Glutamatergic neuron (in vitro differentiated cells): ENCODE measurements around the gene DEPP1. TPM values are rescaled to one million over a fixed set of nuclear protein-coding genes. Genes with fewer than 3 reads are reported as not detected.

Source experiments
- DNase-seq: peaks from one replicate; pipeline ENCODE4 v3.0.0; 2022
- H3K27ac Mint-ChIP-seq: one replicate; pipeline ENCODE4 v1.8.0; 2020; ENCODE audit warnings: mild to moderate bottlenecking, mixed read lengths, inconsistent platforms; ENCODE audit not compliant: unreplicated experiment
- H3K27me3 Mint-ChIP-seq: one replicate; pipeline ENCODE4 v1.8.0; 2020; ENCODE audit warnings: mild to moderate bottlenecking, moderate library complexity, mixed read lengths, inconsistent platforms; ENCODE audit not compliant: unreplicated experiment
- H3K36me3 Mint-ChIP-seq: one replicate; pipeline ENCODE4 v1.8.0; 2020; ENCODE audit warnings: mild to moderate bottlenecking, mixed read lengths, inconsistent platforms; ENCODE audit not compliant: unreplicated experiment
- H3K4me1 Mint-ChIP-seq: one replicate; pipeline ENCODE4 v1.8.0; 2020; ENCODE audit warnings: mild to moderate bottlenecking, low read depth, mixed read lengths, inconsistent platforms; ENCODE audit not compliant: unreplicated experiment
- H3K4me3 Mint-ChIP-seq: one replicate; pipeline ENCODE4 v1.8.0; 2020; ENCODE audit warnings: mild to moderate bottlenecking, mixed read lengths, inconsistent platforms; ENCODE audit not compliant: unreplicated experiment
- H3K9me3 Mint-ChIP-seq: one replicate; pipeline ENCODE4 v1.8.0; 2020; ENCODE audit warnings: mild to moderate bottlenecking, moderate library complexity, mixed read lengths, inconsistent platforms; ENCODE audit not compliant: unreplicated experiment
- total RNA-seq: library from RNA; stranded (reverse); fragmentation: NEBNext Ultra II Directional; extraction: Animal tissue kit (Norgen Biotek cat#: 25700); gene quantifications from one replicate; pipeline ENCODE4 v1.2.1, GENCODE V29; 2021; ENCODE audit not compliant: unreplicated experiment
- TF ChIP-seq, protein P1 (sequence below): fragments of 200-600 bp; sonication (generic); IDR thresholded peaks from one replicate; pipeline ENCODE4 v1.5.0; 2021; ENCODE audit not compliant: partially characterized antibody, unreplicated experiment

DEPP1 gene
- total RNA-seq, 1 donor from 2014 or later = 13.6 TPM

DNA sequence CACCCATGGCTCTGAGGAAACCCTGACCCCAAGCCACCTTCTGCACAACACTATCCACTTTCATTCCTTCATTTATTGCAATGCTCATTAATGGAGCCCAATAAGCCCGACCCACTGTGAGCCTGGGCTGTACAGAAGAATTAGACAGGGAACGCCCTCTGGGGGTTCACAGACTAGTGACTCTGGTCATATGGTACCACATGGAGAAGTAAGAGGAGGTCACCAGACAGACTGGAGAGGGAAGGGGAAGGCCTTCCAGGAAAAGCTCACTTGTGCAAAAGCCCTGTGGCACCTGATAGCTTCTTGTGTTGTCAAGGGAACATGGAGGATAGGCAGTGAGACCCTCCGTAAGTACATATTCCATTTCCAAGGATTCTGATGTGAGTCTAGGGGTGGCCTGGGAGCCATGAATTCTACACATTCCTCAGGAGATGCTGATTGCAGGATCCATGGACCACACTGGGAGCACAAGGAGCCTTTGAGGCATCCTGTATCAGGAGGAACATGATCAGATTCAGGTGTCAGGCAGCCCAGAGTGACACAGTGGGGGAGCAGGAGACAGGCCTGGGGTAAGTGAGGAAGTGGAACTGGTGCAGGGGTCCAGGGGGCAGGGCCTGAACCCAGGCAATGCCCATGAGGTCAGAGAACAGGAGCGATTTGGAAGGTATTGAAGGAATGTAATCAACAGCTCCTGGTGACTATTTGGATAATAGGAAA is 47.5 kb downstream of the DEPP1 start:
- Mint-ChIP-seq H3K36me3 (peaks cover 7% of the 10 kb centered on the region), H3K9me3 (peaks cover 6% of the 10 kb centered on the region), H3K4me3 (no peak overlapping the region), H3K4me1 (peaks cover 2% of the 10 kb centered on the region), H3K27me3 (peaks cover 9% of the 10 kb centered on the region), H3K27ac (no peak overlapping the region)
- TF ChIP-seq, protein P1, sequence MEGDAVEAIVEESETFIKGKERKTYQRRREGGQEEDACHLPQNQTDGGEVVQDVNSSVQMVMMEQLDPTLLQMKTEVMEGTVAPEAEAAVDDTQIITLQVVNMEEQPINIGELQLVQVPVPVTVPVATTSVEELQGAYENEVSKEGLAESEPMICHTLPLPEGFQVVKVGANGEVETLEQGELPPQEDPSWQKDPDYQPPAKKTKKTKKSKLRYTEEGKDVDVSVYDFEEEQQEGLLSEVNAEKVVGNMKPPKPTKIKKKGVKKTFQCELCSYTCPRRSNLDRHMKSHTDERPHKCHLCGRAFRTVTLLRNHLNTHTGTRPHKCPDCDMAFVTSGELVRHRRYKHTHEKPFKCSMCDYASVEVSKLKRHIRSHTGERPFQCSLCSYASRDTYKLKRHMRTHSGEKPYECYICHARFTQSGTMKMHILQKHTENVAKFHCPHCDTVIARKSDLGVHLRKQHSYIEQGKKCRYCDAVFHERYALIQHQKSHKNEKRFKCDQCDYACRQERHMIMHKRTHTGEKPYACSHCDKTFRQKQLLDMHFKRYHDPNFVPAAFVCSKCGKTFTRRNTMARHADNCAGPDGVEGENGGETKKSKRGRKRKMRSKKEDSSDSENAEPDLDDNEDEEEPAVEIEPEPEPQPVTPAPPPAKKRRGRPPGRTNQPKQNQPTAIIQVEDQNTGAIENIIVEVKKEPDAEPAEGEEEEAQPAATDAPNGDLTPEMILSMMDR = no peak
- DNase-seq = no peak

DNA sequence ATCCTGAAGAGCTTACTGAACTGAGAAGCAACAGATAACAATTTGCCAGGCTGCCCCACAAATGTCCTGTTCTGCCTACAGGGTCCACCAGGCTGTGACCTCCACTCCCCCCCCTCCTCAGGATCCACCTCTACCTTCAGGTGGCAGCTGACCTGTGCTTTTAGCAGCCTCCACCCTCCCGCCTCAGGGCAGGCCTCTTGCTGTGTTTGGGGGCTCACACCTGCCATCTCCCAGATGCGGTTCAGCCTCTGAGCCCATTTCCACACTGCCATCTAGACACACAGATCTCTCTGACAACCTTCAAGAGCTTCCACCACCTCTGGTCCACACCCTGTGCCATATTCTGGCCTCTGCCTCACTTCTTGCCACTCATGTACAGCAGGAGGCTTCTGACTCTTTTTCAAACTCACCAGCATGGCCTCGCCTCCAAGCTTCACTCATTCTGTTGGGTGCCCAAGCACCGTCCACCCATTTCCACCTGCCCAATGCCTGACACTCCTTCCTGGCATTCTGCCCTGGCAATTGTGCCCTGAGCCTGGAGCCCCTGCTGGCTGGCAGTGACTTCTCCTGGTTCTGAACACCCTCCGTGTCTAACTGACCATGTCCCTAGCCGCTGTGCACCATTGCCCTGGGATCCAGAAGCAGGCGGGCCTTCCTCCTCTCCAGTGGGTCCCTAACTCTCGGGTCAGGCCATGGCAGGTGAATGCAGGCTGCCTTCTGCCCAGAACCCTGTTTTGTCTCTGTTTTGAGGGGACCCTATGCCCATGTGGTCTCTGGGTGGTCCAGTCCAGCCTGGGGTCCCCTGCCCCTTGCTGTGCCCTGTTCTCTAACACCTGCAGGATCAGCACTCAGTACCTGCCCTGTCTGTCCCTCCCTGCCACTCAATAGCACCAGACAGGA is 49.0 kb downstream of the DEPP1 start:
- Mint-ChIP-seq H3K9me3 (peaks cover 2% of the 10 kb centered on the region), H3K27me3 (peaks cover 9% of the 10 kb centered on the region), H3K36me3 (peaks cover 7% of the 10 kb centered on the region), H3K4me3 (peak overlapping the region; percentile 43), H3K27ac (no peak overlapping the region), H3K4me1 (peaks cover 2% of the 10 kb centered on the region)
- no peak for DNase-seq
- TF ChIP-seq, protein P1 = no peak

DNA sequence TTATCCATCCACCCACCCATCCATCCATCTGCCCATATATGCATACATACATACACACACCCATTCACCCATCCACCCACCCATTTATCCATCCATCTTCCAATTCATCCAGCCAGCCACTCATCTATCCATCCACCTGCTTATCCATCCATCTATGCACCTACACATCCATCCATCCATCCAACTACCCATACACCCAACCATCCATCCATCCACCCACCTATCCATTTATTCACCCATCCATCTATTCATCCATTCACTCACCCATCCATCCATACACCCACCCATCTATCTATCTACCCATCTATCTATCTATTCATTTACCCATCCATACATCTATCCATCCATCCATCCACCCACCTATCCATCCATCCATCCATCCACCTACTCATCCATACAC is 50.1 kb downstream of the DEPP1 start:
- peaks cover 6% of the 10 kb centered on the region for H3K27me3 Mint-ChIP-seq
- no peak overlapping the region for H3K27ac Mint-ChIP-seq
- peaks cover 7% of the 10 kb centered on the region for H3K36me3 Mint-ChIP-seq
- no peak overlapping the region for H3K4me3 Mint-ChIP-seq
- H3K4me1 Mint-ChIP-seq = peaks cover 2% of the 10 kb centered on the region
- TF ChIP-seq, protein P1 = no peak
- no peak for DNase-seq
- peaks cover 2% of the 10 kb centered on the region for H3K9me3 Mint-ChIP-seq

DNA sequence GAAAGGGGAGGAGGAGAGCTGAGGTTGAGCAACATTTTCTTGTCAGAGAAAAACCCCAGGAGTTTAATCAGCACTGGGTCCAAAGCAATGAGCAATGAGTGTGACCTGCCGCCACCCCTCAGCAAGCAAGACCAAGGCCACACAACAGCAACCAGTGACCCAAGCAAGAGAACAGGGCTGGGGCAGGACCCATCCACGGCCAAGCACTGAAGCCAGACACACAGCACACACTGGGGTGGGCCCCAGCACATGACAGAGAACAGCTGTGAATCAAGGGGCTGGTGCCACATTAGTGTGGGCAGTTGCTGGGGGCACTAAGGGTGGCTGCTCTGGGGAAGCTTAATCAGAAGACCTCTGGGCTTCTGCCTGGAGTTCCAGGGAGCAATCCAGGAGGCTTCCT is 51.3 kb downstream of the DEPP1 start:
- H3K4me1 Mint-ChIP-seq = peaks cover 2% of the 10 kb centered on the region
- no peak overlapping the region for H3K27ac Mint-ChIP-seq
- H3K9me3 Mint-ChIP-seq = peaks cover 4% of the 10 kb centered on the region
- no peak for DNase-seq
- no peak overlapping the region for H3K4me3 Mint-ChIP-seq
- H3K36me3 Mint-ChIP-seq = peaks cover 7% of the 10 kb centered on the region
- peaks cover 8% of the 10 kb centered on the region for H3K27me3 Mint-ChIP-seq
- TF ChIP-seq, protein P1 = no peak
